ENCODE measurements around the gene FKBP5. TPM values are rescaled to one million over a fixed set of nuclear protein-coding genes. Genes with fewer than 3 reads are reported as not detected.
A peak's percentile ranks its signal among the peaks of the same experiment; 100 is the strongest.

Gene FKBP5
- total and polyA plus RNA-seq, 2 of the 4 experiments (the other 2 are of a cell fraction) = 6.8 to 7.0 TPM

DNA sequence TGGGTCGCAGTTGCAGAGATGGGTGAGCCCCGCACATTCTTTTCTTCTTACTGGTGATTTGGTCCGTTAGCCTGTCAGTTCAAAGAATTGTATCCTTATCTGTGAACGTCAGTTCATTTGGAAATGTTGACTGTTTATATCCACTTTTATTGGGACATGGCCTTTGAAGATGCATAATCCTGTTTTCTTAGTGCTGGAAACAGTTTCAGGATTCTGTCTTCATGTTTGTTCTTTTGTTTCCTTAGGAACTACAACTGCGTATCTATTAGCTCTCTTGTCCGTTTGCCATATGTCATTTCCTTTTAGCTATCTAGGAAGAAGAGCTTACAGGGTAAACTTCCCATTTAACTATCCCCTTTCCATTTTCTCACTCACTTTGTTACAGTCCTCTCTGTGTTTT is 141.0 kb downstream of the FKBP5 start:
- Histone ChIP-seq H3K14ac (replicated peaks; ENCODE audit: low read depth, low read length) (no peak overlapping the region), H3K4ac (ENCODE audit: low read depth, low read length) (no peak overlapping the region), H4K20me1 (ENCODE audit: insufficient read depth, low read length) (no peaks in the 10 kb centered on the region), H4K91ac (ENCODE audit: insufficient read depth, low read depth, low read length) (no peak overlapping the region), H2AK5ac (ENCODE audit: low read depth, low read length) (no peak overlapping the region), H2BK5ac (ENCODE audit: low read depth, low read length, poor library complexity, severe bottlenecking) (no peak overlapping the region), H3K9me3 (ENCODE audit: control insufficient read depth, insufficient read depth, low read length) (peaks cover 6% of the 10 kb centered on the region), H3K27me3 (ENCODE audit: control insufficient read depth, insufficient read depth, low read length) (peaks cover 17% of the 10 kb centered on the region; the same call in 1 of the 2 replicates), H3K23ac (ENCODE audit: low read depth, low read length) (no peak overlapping the region), H2BK20ac (ENCODE audit: low read depth, low read length) (no peak overlapping the region), H2BK120ac (ENCODE audit: low read depth, low read length) (no peak overlapping the region), H3K56ac (ENCODE audit: extremely low read depth, insufficient read depth, low read length) (no peak overlapping the region), H3K4me3 (ENCODE audit: insufficient read depth, low read depth, low read length) (no peak overlapping the region), H4K8ac (ENCODE audit: low read depth in 2 of 2, low read length in 2 of 2) (no peak overlapping the region), H4K5ac (ENCODE audit: low read depth, low read length) (no peak overlapping the region), H3K79me1 (ENCODE audit: low read depth in 1 of 2, low read length in 2 of 2) (no peaks in the 10 kb centered on the region), H2BK15ac (ENCODE audit: low read depth, low read length) (no peak overlapping the region), H2AFZ (replicated peaks; ENCODE audit: low read length, poor library complexity) (no peak overlapping the region), H2AK9ac (replicated peaks; ENCODE audit: low read depth, low read length, poor library complexity) (no peak overlapping the region), H3K27ac (ENCODE audit: insufficient read depth, low read length) (no peak overlapping the region), H3K4me1 (ENCODE audit: control insufficient read depth, insufficient read depth, low read length) (no peaks in the 10 kb centered on the region), H3K4me2 (ENCODE audit: low read depth, low read length) (peak overlapping the region; percentile 22; the same call in 1 of the 2 replicates), H3K18ac (ENCODE audit: low read depth, low read length) (no peak overlapping the region), H3K9ac (ENCODE audit: low read depth, low read length) (no peak overlapping the region), H3K9me1 (ENCODE audit: insufficient read depth, low read length) (no peaks in the 10 kb centered on the region), H3K36me3 (ENCODE audit: control insufficient read depth, insufficient read depth, low read length) (no peaks in the 10 kb centered on the region)
- no CpG with 5 or more reads among the region's 6 CpGs for WGBS, 2 experiments (ENCODE audit: extremely low coverage in 2 of 2, insufficient read length in 1 of 2)
- TF ChIP-seq FOS (IDR thresholded peaks at IDR 0.05; ENCODE audit: low read depth, low read length) (no peak), RFX5 (IDR thresholded peaks at IDR 0.05; ENCODE audit: low read depth, low read length) (no peak), CHD1 (IDR thresholded peaks at IDR 0.05; ENCODE audit: low read depth, low read length) (no peak), MAFK (IDR thresholded peaks at IDR 0.05; ENCODE audit: low read depth, low read length) (no peak), RCOR1 (IDR thresholded peaks at IDR 0.05; ENCODE audit: insufficient replicate concordance, low read length) (no peak), BHLHE40 (IDR thresholded peaks at IDR 0.05; ENCODE audit: low read depth, low read length) (no peak), MAZ (IDR thresholded peaks at IDR 0.05; ENCODE audit: borderline replicate concordance, low read depth, low read length) (no peak), SMC3 (IDR thresholded peaks at IDR 0.05; ENCODE audit: low read depth, low read length) (no peak), NFE2L2 (IDR thresholded peaks at IDR 0.05; ENCODE audit: low read depth, low read length) (no peak), CEBPB (IDR thresholded peaks at IDR 0.05; ENCODE audit: low read depth, low read length) (no peak), MXI1 (IDR thresholded peaks at IDR 0.05; ENCODE audit: borderline replicate concordance, low read depth, low read length) (no peak), POLR2A (IDR thresholded peaks at IDR 0.05; ENCODE audit: low read depth, low read length) (no peak), RAD21 (IDR thresholded peaks at IDR 0.05; ENCODE audit: low read length) (no peak)
- TF ChIP-seq, protein P1, sequence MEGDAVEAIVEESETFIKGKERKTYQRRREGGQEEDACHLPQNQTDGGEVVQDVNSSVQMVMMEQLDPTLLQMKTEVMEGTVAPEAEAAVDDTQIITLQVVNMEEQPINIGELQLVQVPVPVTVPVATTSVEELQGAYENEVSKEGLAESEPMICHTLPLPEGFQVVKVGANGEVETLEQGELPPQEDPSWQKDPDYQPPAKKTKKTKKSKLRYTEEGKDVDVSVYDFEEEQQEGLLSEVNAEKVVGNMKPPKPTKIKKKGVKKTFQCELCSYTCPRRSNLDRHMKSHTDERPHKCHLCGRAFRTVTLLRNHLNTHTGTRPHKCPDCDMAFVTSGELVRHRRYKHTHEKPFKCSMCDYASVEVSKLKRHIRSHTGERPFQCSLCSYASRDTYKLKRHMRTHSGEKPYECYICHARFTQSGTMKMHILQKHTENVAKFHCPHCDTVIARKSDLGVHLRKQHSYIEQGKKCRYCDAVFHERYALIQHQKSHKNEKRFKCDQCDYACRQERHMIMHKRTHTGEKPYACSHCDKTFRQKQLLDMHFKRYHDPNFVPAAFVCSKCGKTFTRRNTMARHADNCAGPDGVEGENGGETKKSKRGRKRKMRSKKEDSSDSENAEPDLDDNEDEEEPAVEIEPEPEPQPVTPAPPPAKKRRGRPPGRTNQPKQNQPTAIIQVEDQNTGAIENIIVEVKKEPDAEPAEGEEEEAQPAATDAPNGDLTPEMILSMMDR (conservative IDR thresholded peaks at IDR 0.05; ENCODE audit: low read depth, low read length) = no peak
- TF ChIP-seq, protein P2, sequence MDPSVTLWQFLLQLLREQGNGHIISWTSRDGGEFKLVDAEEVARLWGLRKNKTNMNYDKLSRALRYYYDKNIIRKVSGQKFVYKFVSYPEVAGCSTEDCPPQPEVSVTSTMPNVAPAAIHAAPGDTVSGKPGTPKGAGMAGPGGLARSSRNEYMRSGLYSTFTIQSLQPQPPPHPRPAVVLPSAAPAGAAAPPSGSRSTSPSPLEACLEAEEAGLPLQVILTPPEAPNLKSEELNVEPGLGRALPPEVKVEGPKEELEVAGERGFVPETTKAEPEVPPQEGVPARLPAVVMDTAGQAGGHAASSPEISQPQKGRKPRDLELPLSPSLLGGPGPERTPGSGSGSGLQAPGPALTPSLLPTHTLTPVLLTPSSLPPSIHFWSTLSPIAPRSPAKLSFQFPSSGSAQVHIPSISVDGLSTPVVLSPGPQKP (IDR thresholded peaks at IDR 0.05; ENCODE audit: borderline replicate concordance, low read depth, low read length) = no peak
- TF ChIP-seq, protein P3, sequence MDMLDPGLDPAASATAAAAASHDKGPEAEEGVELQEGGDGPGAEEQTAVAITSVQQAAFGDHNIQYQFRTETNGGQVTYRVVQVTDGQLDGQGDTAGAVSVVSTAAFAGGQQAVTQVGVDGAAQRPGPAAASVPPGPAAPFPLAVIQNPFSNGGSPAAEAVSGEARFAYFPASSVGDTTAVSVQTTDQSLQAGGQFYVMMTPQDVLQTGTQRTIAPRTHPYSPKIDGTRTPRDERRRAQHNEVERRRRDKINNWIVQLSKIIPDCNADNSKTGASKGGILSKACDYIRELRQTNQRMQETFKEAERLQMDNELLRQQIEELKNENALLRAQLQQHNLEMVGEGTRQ (IDR thresholded peaks at IDR 0.05; ENCODE audit: low read depth, low read length) = no peak
- dilution Hi-C loops (cut with HindIII; ENCODE audit: low sequenced_read_pairs, unreplicated experiment) = no loop called here
- in situ Hi-C loops (cut with MboI; ENCODE audit: low sequenced_read_pairs) = loop anchor here (25.0 kb wide), 1 partner anchor 415 kb away; no protein-coding TSS in a partner anchor
- intact Hi-C loops (cut with micrococcal nuclease) = no loop called here
- no TSS peak for BruUV-seq (replicated peaks)
- ChIA-PET CTCF (no interaction called here), POLR2A (ENCODE audit: unreplicated experiment) (no interaction called here)
- DNase-seq = no peak
- no peak for ATAC-seq (ENCODE audit: low read depth)
